OCI-LY3 (cell line): ENCODE data around the gene RBCK1.

ENCODE experiments used
- H2AFZ ChIP-seq: fragments of 200-600, 300-600 bp; shearing (Covaris generic); 2 replicates; pipeline ENCODE4 v1.6.0; 2014; ENCODE audit warnings: antibody characterized with exemption, low read depth, low read length
- H3K27ac ChIP-seq: fragments of 200-600, 300-600 bp; sonication (generic); 2 replicates; pipeline ENCODE4 v1.5.1; 2014; ENCODE audit warnings: mild to moderate bottlenecking, low read length, moderate library complexity, mixed read lengths
- H3K27me3 ChIP-seq: fragments of 200-600, 300-600 bp; sonication (generic); 2 replicates; pipeline ENCODE4 v1.6.1; 2014; ENCODE audit warnings: low read depth, low read length, mixed read lengths
- H3K36me3 ChIP-seq: fragments of 200-600, 300-600 bp; sonication (generic); replicated peaks from 2 replicates; pipeline ENCODE3; 2014; ENCODE audit warnings: low read depth, low read length, mixed read lengths
- H3K4me1 ChIP-seq: fragments of 300-600, 200-600 bp; sonication (generic); 2 replicates; pipeline ENCODE4 v1.6.1; 2014; ENCODE audit warnings: low read length, mixed read lengths
- H3K4me2 ChIP-seq: fragments of 200-600, 300-600 bp; sonication (generic); 2 replicates; pipeline ENCODE4 v1.6.1; 2014; ENCODE audit warnings: low read length, mixed read lengths
- H3K4me3 ChIP-seq: fragments of 300-600, 200-600 bp; sonication (generic); 2 replicates; pipeline ENCODE4 v1.5.1; 2014; ENCODE audit warnings: antibody characterized with exemption, mild to moderate bottlenecking, low read length, moderate library complexity
- H3K79me2 ChIP-seq: fragments of 300-600, 200-600 bp; shearing (Covaris generic); 2 replicates; pipeline ENCODE4 v1.6.1; 2014; ENCODE audit warnings: mild to moderate bottlenecking, low read length, mixed read lengths
- H3K9ac ChIP-seq: fragments of 300-600, 200-600 bp; shearing (Covaris generic); 2 replicates; pipeline ENCODE4 v1.6.0; 2014; ENCODE audit warnings: mild to moderate bottlenecking, low read length, moderate library complexity
- H3K9me3 ChIP-seq: fragments of 200-600, 300-600 bp; shearing (Covaris generic); 2 replicates; pipeline ENCODE4 v1.6.1; 2014; ENCODE audit warnings: low read length, mixed read lengths; ENCODE audit not compliant: insufficient read depth
- H4K20me1 ChIP-seq: fragments of 200-600, 300-600 bp; sonication (generic); 2 replicates; pipeline ENCODE4 v1.6.1; 2016; ENCODE audit warnings: low read length, mixed read lengths; ENCODE audit not compliant: insufficient read depth
- EZH2phosphoT487 ChIP-seq: fragments of 200-600 bp; shearing (Covaris generic); IDR thresholded peaks from 2 replicates; pipeline ENCODE4 v1.6.1; 2018; ENCODE audit warnings: antibody characterized with exemption, mixed run types, low read depth
- TF ChIP-seq, protein P1 (sequence below): fragments of 200-600, 300-600 bp; sonication (generic); IDR thresholded peaks from 2 replicates; pipeline ENCODE4 v1.5.1; 2014; ENCODE audit warnings: antibody characterized with exemption, low read length, low read depth

RBCK1 gene

DNA sequence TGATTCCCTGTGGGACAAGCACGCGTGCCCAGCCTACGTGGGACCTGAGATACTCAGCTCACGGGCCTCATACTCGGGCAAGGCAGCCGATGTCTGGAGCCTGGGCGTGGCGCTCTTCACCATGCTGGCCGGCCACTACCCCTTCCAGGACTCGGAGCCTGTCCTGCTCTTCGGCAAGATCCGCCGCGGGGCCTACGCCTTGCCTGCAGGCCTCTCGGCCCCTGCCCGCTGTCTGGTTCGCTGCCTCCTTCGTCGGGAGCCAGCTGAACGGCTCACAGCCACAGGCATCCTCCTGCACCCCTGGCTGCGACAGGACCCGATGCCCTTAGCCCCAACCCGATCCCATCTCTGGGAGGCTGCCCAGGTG is 11.9 kb upstream of the RBCK1 start:
- peaks cover 52% of the 10 kb centered on the region for H3K36me3 ChIP-seq
- TF ChIP-seq EZH2phosphoT487 = no peak
- TF ChIP-seq, protein P1, sequence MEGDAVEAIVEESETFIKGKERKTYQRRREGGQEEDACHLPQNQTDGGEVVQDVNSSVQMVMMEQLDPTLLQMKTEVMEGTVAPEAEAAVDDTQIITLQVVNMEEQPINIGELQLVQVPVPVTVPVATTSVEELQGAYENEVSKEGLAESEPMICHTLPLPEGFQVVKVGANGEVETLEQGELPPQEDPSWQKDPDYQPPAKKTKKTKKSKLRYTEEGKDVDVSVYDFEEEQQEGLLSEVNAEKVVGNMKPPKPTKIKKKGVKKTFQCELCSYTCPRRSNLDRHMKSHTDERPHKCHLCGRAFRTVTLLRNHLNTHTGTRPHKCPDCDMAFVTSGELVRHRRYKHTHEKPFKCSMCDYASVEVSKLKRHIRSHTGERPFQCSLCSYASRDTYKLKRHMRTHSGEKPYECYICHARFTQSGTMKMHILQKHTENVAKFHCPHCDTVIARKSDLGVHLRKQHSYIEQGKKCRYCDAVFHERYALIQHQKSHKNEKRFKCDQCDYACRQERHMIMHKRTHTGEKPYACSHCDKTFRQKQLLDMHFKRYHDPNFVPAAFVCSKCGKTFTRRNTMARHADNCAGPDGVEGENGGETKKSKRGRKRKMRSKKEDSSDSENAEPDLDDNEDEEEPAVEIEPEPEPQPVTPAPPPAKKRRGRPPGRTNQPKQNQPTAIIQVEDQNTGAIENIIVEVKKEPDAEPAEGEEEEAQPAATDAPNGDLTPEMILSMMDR = no peak
- no peak overlapping the region for H3K27ac ChIP-seq
- no peak overlapping the region for H3K4me2 ChIP-seq
- no peak overlapping the region for H3K9ac ChIP-seq
- H3K27me3 ChIP-seq = no peaks in the 10 kb centered on the region
- no peaks in the 10 kb centered on the region for H3K79me2 ChIP-seq
- no peaks in the 10 kb centered on the region for H3K4me1 ChIP-seq
- no peak overlapping the region for H3K4me3 ChIP-seq
- no peak overlapping the region for H2AFZ ChIP-seq
- H4K20me1 ChIP-seq = no peaks in the 10 kb centered on the region
- H3K9me3 ChIP-seq = no peaks in the 10 kb centered on the region

DNA sequence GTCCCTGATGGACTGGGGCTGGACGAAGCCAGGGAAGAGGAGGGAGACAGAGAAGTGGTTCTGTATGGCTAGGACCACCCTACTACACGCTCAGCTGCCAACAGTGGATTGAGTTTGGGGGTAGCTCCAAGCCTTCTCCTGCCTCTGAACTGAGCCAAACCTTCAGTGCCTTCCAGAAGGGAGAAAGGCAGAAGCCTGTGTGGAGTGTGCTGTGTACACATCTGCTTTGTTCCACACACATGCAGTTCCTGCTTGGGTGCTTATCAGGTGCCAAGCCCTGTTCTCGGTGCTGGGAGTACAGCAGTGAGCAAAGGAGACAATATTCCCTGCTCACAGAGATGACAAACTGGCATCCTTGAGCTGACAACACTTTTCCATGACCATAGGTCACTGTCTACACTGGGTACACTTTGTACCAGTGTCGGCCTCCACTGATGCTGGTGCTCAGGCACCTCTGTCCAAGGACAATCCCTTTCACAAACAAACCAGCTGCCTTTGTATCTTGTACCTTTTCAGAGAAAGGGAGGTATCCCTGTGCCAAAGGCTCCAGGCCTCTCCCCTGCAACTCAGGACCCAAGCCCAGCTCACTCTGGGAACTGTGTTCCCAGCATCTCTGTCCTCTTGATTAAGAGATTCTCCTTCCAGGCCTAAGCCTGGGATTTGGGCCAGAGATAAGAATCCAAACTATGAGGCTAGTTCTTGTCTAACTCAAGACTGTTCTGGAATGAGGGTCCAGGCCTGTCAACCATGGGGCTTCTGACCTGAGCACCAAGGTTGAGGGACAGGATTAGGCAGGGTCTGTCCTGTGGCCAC is 11.3 kb upstream of the RBCK1 start:
- peaks cover 48% of the 10 kb centered on the region for H3K36me3 ChIP-seq
- no peak for TF ChIP-seq EZH2phosphoT487
- TF ChIP-seq, protein P1 = no peak
- H3K4me2 ChIP-seq = no peak overlapping the region

DNA sequence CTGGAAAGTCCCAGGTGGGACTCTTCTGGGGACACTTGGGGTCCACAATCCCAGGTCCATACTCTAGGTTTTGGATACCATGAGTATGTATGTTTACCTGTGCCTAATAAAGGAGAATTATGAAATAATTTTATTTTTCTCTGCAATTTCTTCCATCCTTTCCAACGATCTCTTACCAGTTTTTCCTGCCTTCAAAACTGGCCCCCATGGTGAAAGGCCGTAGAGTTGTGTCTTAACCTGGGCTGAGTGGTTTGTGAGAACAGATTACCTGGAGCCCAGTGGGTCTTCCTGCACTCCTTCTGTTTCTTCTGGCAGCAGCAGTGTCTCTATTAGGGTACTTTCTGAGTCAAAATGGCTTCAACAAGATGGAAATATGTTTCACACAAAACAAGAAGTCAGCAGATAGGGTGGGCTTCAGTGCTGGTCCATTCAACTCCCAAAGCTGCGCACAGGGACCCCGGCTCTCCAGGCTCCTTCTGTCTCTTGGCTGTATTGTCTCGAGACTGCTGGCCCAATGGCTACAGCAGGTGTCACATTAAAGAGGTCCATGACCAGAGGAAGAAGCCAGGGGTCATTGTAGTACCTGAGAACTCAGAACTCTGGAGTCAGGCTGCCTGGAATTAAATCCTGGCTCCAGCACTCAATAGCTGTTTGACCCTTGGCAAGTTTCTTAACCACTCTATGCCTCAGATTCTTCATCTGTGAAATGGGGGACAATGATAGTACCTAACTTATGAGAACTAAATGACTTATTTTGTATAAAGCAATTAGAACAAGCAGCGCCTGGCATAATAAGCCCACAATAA is 10.5 kb upstream of the RBCK1 start:
- no peak overlapping the region for H2AFZ ChIP-seq
- H3K36me3 ChIP-seq = peaks cover 41% of the 10 kb centered on the region
- TF ChIP-seq, protein P1 = no peak
- no peak for TF ChIP-seq EZH2phosphoT487
- H3K4me1 ChIP-seq = no peaks in the 10 kb centered on the region
- no peaks in the 10 kb centered on the region for H3K79me2 ChIP-seq
- no peak overlapping the region for H3K4me3 ChIP-seq
- H4K20me1 ChIP-seq = no peaks in the 10 kb centered on the region
- H3K9ac ChIP-seq = no peak overlapping the region
- H3K27ac ChIP-seq = no peak overlapping the region
- no peaks in the 10 kb centered on the region for H3K9me3 ChIP-seq
- H3K27me3 ChIP-seq = no peaks in the 10 kb centered on the region
- no peak overlapping the region for H3K4me2 ChIP-seq

More for the DNA sequence above, 11.3 kb upstream of the RBCK1 start:
- Histone ChIP-seq H3K27me3 (no peaks in the 10 kb centered on the region), H3K79me2 (no peaks in the 10 kb centered on the region), H3K4me1 (no peaks in the 10 kb centered on the region), H4K20me1 (no peaks in the 10 kb centered on the region), H3K27ac (no peak overlapping the region), H3K9ac (no peak overlapping the region), H3K9me3 (no peaks in the 10 kb centered on the region), H2AFZ (no peak overlapping the region), H3K4me3 (no peak overlapping the region)

DNA sequence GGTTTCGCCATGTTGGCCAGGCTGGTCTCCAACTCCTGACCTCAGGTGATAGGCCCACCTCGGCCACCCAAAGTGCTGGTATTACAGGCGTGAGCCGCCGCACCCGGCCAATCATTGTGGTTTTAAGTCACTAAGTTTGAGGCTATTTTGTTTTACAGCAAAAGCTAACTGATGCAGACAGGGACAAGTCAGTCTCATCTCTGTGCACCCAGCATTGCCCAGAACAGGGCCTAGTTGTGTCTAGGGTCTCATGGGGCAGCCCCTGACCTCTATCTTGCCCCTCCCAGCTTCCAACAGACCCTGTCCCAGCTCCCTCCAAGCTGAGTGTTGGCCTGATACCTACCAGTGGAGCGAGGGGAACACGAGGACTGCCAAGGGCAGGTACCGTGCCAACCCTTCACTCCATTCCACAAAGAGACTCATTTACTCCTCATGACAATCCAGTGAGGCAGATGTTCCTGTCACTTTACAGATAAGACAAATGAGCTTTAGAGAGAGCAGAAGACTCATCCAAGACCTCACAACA is 8.9 kb upstream of the RBCK1 start:
- Histone ChIP-seq H3K27me3 (no peaks in the 10 kb centered on the region), H3K9ac (no peak overlapping the region), H3K4me1 (no peaks in the 10 kb centered on the region), H4K20me1 (no peaks in the 10 kb centered on the region), H3K4me2 (no peak overlapping the region), H3K4me3 (no peak overlapping the region), H3K36me3 (peaks cover 29% of the 10 kb centered on the region), H3K27ac (no peak overlapping the region), H2AFZ (no peak overlapping the region), H3K9me3 (no peaks in the 10 kb centered on the region), H3K79me2 (no peaks in the 10 kb centered on the region)
- TF ChIP-seq EZH2phosphoT487 = no peak
- TF ChIP-seq, protein P1 = no peak
